NCI-H1417 treated with DMSO at 0.1 percent for 48 hours (cell line): Measurements from ENCODE around the gene SPATA33.

ENCODE experiments used
- DNase-seq: peaks from one replicate; lab custom pipeline; 2025; lab: John Stamatoyannopoulos, UW

Gene SPATA33

GRCh38 chr16:89709716-89710432 is 52.2 kb downstream of the SPATA33 start:
- DNase-seq, result no peak

- no peak for DNase-seq
Measured at GRCh38 chr16:89710709-89711564, 53.3 kb downstream of the SPATA33 start.

- DNase-seq, result no peak
Measured at GRCh38 chr16:89711601-89712273, 54.1 kb downstream of the SPATA33 start.

- no peak for DNase-seq
Measured at GRCh38 chr16:89712274-89712781, 54.7 kb downstream of the SPATA33 start.

GRCh38 chr16:89716493-89716892 is 58.9 kb downstream of the SPATA33 start:
- no peak for DNase-seq

GRCh38 chr16:89716916-89717687 is 59.5 kb downstream of the SPATA33 start:
- no peak for DNase-seq

- no peak for DNase-seq
Measured at GRCh38 chr16:89717688-89718505, 60.3 kb downstream of the SPATA33 start.
